ENCODE measurements around the gene SERAC1. TPM values are rescaled to one million over a fixed set of nuclear protein-coding genes. Genes with fewer than 3 reads are reported as not detected.

Gene SERAC1
- total and polyA plus RNA-seq, 10 of the 15 experiments (the other 5 are each of a cell fraction or from before 2014, with no cell fraction given), result 0.76 to 2.9 (median 2.2) TPM

DNA sequence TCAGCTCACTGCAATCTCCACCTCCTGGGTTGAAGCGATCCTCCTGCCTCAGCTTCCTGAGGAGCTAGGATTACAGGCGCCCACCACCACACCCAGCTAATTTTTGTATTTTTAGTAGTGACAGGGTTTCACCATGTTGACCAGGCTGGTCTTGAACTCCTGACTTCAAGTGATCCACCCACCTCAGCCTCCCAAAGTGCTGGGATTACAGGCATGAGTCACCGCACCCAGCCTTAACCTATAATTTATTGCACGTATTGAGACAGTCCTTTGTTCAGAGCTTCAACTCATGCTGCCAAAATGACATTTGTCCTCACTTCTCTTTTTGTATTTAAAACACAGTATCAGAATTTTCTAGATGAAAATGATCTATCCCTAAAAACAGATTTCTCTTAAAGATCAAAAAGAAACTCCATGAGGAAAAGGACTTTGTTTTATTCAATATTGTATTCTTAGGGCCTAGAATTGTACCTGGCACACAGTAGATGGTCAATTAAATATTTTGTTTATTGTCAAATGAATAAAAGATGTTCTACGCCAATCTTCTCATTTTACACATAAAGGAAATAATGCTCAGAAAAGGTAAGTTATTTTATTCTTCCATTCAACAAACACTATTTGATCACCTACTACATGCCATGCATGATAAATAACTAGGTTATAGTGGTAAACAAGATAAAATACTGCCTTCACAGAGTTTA lies 10.8 kb downstream of the SERAC1 start:
- no peak for FAIRE-seq
- intact Hi-C loops (cut with micrococcal nuclease; ENCODE audit: unreplicated experiment), result no loop called here
- 76% methylated on average over 5 of the region's 5 CpGs for WGBS (ENCODE audit: insufficient coverage, insufficient replicate concordance, low lambda C conversion rate, missing lambda C conversion rate)

More for the DNA sequence above, 10.8 kb downstream of the SERAC1 start:
- H3K4me2 ChIP-seq (ENCODE audit: control insufficient read depth, insufficient read depth), result no peak overlapping the region
- H3K27ac ChIP-seq (ENCODE audit: control insufficient read depth, insufficient read depth), result no peak overlapping the region
- H3K9me3 ChIP-seq (replicated peaks; ENCODE audit: control insufficient read depth, insufficient read depth, low read length), result no peaks in the 10 kb centered on the region
- no peak for DNase-seq (ENCODE audit: low read depth, low spot score)
- no peaks in the 10 kb centered on the region for H3K27me3 ChIP-seq (replicated peaks in 1 of 2; ENCODE audit: control insufficient read depth in 2 of 2, insufficient read depth in 2 of 2, low read length in 1 of 2)
- TF ChIP-seq, protein P1, sequence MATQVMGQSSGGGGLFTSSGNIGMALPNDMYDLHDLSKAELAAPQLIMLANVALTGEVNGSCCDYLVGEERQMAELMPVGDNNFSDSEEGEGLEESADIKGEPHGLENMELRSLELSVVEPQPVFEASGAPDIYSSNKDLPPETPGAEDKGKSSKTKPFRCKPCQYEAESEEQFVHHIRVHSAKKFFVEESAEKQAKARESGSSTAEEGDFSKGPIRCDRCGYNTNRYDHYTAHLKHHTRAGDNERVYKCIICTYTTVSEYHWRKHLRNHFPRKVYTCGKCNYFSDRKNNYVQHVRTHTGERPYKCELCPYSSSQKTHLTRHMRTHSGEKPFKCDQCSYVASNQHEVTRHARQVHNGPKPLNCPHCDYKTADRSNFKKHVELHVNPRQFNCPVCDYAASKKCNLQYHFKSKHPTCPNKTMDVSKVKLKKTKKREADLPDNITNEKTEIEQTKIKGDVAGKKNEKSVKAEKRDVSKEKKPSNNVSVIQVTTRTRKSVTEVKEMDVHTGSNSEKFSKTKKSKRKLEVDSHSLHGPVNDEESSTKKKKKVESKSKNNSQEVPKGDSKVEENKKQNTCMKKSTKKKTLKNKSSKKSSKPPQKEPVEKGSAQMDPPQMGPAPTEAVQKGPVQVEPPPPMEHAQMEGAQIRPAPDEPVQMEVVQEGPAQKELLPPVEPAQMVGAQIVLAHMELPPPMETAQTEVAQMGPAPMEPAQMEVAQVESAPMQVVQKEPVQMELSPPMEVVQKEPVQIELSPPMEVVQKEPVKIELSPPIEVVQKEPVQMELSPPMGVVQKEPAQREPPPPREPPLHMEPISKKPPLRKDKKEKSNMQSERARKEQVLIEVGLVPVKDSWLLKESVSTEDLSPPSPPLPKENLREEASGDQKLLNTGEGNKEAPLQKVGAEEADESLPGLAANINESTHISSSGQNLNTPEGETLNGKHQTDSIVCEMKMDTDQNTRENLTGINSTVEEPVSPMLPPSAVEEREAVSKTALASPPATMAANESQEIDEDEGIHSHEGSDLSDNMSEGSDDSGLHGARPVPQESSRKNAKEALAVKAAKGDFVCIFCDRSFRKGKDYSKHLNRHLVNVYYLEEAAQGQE (IDR thresholded peaks at IDR 0.05; ENCODE audit: low read depth, low read length), result no peak
- TF ChIP-seq SUPT20H (IDR thresholded peaks at IDR 0.05; ENCODE audit: borderline replicate concordance, control insufficient read depth, low read depth, low read length), result no peak
- TF ChIP-seq BMI1 (IDR thresholded peaks at IDR 0.05; ENCODE audit: borderline replicate concordance), result no peak
- TF ChIP-seq, protein P2, sequence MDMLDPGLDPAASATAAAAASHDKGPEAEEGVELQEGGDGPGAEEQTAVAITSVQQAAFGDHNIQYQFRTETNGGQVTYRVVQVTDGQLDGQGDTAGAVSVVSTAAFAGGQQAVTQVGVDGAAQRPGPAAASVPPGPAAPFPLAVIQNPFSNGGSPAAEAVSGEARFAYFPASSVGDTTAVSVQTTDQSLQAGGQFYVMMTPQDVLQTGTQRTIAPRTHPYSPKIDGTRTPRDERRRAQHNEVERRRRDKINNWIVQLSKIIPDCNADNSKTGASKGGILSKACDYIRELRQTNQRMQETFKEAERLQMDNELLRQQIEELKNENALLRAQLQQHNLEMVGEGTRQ (IDR thresholded peaks at IDR 0.05; ENCODE audit: borderline replicate concordance, low read depth, low read length), result no peak
- no peak for TF ChIP-seq LARP7 (IDR thresholded peaks at IDR 0.05)
- TF ChIP-seq, protein P3, sequence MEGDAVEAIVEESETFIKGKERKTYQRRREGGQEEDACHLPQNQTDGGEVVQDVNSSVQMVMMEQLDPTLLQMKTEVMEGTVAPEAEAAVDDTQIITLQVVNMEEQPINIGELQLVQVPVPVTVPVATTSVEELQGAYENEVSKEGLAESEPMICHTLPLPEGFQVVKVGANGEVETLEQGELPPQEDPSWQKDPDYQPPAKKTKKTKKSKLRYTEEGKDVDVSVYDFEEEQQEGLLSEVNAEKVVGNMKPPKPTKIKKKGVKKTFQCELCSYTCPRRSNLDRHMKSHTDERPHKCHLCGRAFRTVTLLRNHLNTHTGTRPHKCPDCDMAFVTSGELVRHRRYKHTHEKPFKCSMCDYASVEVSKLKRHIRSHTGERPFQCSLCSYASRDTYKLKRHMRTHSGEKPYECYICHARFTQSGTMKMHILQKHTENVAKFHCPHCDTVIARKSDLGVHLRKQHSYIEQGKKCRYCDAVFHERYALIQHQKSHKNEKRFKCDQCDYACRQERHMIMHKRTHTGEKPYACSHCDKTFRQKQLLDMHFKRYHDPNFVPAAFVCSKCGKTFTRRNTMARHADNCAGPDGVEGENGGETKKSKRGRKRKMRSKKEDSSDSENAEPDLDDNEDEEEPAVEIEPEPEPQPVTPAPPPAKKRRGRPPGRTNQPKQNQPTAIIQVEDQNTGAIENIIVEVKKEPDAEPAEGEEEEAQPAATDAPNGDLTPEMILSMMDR (IDR thresholded peaks at IDR 0.05 in 2 of 3, conservative IDR thresholded peaks at IDR 0.05 in 1 of 3; ENCODE audit: control insufficient read depth in 2 of 3, extremely low read depth in 1 of 3, insufficient read depth in 1 of 3, low read depth in 3 of 3, low read length in 3 of 3), result no peak
- no peak for TF ChIP-seq MTA2 (IDR thresholded peaks at IDR 0.05; ENCODE audit: low read depth)
- TF ChIP-seq SMAD5 (IDR thresholded peaks at IDR 0.05; ENCODE audit: low read depth), result no peak
- no peaks in the 10 kb centered on the region for H4K20me1 ChIP-seq (ENCODE audit: control insufficient read depth, insufficient read depth)
- no peak for ATAC-seq
- H2AFZ ChIP-seq (ENCODE audit: control insufficient read depth, low read depth, low read length), result no peak overlapping the region
- ChIA-PET SMC1A (ENCODE audit: uncharacterized antibody, unreplicated experiment) (no interaction called here), POLR2A (no interaction called here), CTCF (interaction anchor here (3.0 kb wide), 1 partner anchor 13 kb away, joined by 16 read pairs; no protein-coding TSS in a partner anchor), RAD21 (ENCODE audit: unreplicated experiment) (no interaction called here)
- in situ Hi-C loops (cut with MboI), result no loop called here
- no peaks in the 10 kb centered on the region for H3K36me3 ChIP-seq (ENCODE audit: control insufficient read depth in 2 of 2, insufficient read depth in 2 of 2, low read length in 1 of 2)
- H3K4me3 ChIP-seq, result no peak overlapping the region
- H3K79me2 ChIP-seq (ENCODE audit: control insufficient read depth, insufficient read depth, low read length), result no peaks in the 10 kb centered on the region
- no TSS peak for BruUV-seq (replicated peaks)
- no peaks in the 10 kb centered on the region for H3K4me1 ChIP-seq (ENCODE audit: control insufficient read depth, insufficient read depth, low read length)
- H3K9ac ChIP-seq (ENCODE audit: control insufficient read depth, insufficient read depth, low read length), result no peak overlapping the region

Data from GM12878 (cell line).